ENCODE measurements around the gene ABAT.
A peak's percentile ranks its signal among the peaks of the same experiment; 100 is the strongest.

DNA sequence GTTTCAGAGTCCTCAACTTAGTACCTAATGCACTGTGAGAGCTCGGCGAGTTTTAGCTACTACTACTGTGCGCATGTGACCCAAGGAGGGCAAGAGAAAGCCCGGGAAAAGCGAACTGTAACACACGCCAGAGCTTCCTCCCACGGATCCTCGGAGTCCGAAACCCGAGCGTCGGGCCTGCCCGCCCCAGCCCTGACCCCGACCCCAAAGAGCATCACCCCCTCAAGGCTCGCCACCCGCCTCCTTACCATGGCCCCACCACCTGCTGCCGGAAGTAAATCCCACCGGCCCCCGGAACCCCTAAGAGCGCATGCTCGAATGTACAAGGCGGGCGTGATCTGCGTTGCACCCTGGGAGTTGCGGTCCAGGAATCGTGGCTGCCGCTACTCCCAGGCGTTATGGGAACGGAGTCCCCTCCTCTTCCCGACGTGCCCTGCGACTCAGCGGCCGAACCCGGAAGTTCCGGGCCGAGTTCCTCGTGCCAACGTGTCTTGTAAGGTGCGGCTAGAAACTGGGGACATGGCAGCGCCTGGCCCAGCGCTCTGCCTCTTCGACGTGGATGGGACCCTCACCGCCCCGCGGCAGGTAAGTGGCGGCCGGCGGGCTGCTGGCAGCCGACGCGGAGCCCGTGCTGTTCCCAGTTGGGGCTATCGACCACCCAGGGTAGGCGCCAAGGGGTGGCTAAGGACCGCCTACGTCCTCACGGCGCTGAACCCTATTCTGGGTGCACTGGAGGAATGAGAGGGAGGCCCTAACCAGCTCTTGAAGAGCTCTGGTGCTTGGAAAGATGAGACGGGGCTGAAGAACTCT is 123.2 kb downstream of the ABAT start, which contains the start of the genes PMM2 and TMEM186:
- TF ChIP-seq, protein P1, sequence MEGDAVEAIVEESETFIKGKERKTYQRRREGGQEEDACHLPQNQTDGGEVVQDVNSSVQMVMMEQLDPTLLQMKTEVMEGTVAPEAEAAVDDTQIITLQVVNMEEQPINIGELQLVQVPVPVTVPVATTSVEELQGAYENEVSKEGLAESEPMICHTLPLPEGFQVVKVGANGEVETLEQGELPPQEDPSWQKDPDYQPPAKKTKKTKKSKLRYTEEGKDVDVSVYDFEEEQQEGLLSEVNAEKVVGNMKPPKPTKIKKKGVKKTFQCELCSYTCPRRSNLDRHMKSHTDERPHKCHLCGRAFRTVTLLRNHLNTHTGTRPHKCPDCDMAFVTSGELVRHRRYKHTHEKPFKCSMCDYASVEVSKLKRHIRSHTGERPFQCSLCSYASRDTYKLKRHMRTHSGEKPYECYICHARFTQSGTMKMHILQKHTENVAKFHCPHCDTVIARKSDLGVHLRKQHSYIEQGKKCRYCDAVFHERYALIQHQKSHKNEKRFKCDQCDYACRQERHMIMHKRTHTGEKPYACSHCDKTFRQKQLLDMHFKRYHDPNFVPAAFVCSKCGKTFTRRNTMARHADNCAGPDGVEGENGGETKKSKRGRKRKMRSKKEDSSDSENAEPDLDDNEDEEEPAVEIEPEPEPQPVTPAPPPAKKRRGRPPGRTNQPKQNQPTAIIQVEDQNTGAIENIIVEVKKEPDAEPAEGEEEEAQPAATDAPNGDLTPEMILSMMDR (IDR thresholded peaks at IDR 0.05), result no peak
- peak in 1 of 2 donors; percentile 71 for TF ChIP-seq POLR2A (IDR thresholded peaks at IDR 0.05)
